Fibroblast of lung (primary cell): ENCODE data around the gene SURF2.

Experiments
- CTCF ChIP-seq, 2 donors: IDR thresholded peaks in 1 of 2; conservative IDR thresholded peaks in 1 of 2; 1 replicate in 1 of 2; 2 replicates in 1 of 2; pipeline ENCODE4 v1.5.1; 2011 to 2012; ENCODE audit warnings: low read length in 2 of 2, control low read depth in 1 of 2, inconsistent platforms in 1 of 2, low read depth in 1 of 2, mild to moderate bottlenecking in 1 of 2
- EZH2 ChIP-seq: IDR thresholded peaks from 2 replicates; pipeline ENCODE4 v1.5.1; 2012; ENCODE audit warnings: low read length, control low read depth, mild to moderate bottlenecking; ENCODE audit errors: missing control alignments

- no peak for TF ChIP-seq CTCF (conservative IDR thresholded peaks at IDR 0.05 in 1 of 2, IDR thresholded peaks at IDR 0.05 in 1 of 2; ENCODE audit: low read depth in 1 of 2, low read length in 2 of 2)
- TF ChIP-seq EZH2: no peak
Observed at GRCh38 chr9:133375116-133375723, 18.9 kb downstream of the SURF2 start.
